GM19099 (cell line): ENCODE results near the gene PLEKHO1.
A peak's percentile ranks its signal among the peaks of the same experiment; 100 is the strongest.

Experiments used
- POLR2A ChIP-seq: IDR thresholded peaks from 3 replicates; pipeline ENCODE4 v1.6.1; 2011; ENCODE audit warnings: low read depth; ENCODE audit not compliant: insufficient read length; ENCODE audit errors: extremely low read depth

The PLEKHO1 gene

DNA sequence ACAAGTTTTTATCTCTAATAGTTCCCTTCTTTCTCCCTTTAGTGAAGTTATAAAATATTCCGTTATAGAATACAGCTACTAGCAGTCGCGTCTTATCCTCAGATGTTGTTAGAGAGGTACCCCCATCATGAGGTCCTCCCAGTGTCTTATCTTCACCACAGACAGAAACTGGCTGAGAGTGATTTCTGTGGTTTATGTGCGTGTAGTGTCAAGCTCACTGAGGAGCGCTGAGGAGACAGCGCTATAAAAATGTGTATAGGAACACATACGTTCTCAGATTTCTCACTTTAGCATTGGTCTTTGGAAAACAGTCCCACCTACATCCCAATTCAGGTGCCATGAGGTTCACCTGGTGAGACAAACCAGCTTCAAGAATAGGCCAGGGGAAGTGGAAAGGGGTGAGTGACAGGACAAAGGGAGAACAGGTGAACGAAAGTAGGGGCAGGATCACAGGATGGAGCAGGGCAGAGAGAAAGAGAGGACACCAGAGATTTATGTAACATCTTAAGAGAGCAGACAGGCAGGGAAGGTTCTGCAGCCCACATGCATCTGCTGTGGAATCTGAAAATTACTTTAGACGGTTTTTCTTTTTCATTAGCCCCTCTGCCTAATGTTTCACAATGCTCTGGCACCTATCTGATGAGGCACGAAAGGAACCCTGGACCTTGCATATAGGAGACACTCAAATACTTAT lies 2.7 kb upstream of the PLEKHO1 start:
- no peak for TF ChIP-seq POLR2A

DNA sequence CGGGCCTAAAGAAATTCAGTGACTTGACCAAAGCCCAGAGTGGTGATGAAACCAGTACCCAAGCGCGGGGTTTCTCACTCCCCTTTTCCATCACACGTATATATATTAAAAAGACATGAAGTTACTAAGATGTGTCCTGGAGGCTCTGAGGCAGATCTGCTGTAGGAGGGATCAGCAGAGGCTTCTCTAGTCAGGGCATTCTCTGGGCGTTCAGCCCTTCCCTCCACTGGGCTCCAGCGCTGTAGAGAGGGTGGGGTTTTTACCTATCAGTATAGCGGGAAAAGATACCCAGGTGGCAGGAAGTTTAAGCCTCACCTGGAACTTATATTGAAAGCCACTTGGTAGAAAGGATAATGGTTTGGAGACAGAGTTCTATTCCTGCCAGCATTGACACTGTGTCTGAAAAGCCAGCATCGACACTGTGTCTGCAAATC lies 862 bp upstream of the PLEKHO1 start:
- TF ChIP-seq POLR2A, result no peak

DNA sequence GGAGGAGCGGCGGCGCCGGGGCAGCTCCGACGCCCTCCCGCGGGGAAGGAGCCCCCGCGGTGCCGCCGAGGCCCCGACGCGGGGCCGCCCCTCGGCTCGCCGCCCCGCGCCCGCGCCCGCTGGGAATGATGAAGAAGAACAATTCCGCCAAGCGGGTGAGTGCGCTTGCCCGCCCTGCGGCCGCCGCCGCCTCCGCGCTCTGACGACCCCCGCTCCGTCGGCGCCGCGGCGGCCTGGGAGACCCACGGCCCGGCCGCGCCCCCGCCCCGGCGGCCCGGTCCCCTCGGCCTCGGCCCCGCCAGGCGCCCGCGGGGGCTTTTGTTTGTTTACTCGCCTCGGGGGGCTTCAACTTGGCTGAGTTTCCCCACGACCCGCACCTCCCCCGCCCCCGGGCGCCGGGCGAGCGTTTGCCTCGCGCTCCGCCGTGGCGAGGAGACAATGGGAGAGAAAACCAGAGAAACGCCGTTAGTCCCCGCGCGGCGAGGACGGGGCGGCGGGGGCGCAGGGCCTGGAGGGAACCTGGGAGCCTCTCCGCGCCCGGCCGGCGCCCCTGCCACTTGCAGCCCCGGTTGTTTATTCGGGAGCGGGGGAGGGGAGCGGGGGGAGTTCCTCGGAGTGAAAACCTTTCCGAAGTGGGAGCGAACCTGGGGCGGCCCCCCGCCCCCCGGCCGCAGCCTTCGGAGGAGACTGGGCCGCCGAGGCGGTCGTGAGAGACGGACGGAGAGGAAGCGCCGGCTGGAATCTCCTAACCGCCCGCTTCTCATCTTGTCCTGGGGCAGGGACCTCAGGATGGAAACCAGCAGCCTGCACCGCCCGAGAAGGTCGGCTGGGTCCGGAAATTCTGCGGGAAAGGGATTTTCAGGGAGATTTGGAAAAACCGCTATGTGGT lies 661 bp downstream of the PLEKHO1 start:
- TF ChIP-seq POLR2A, result peak; percentile 28

DNA sequence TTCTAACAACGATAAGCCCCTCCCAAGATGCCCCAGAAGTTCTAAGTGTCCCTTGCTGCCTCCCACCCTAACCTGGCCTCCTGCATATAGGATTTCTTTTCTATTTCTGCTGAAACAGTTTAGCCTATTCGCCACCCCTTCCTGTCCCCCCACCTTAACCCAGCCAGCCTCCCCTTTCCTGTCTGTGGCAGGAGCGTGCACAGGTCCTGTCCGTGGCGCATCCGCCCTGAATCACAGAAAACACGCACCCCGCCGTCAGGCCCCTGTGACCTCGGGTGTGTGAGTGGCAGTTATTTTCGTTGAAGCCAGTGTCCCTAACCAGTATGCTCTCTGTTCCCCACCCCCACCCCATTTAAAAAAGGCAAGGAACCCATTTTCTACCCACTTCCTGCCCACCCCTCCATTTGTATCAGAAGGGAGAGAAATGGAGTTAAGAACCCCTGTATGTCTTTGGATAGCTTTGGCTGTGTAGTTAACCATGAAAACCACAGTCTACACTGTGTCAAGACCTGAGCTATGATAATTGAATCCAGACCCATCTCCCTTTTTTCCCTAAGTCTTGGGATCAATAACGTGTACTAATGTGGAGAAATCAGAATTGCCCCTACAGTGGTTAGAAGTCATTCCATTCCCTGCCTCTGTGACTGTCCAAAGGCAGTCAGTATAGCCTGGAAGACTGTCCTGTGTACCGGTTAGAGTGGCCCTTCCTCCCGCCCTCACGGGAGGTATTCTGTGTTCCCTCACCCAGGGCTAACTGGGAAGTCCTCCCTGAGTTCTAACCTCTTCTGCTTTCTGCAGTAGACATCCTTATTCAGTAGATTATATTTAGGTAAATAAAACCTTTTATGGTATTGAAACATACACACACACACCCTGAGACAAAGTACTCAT lies 1.8 kb downstream of the PLEKHO1 start:
- TF ChIP-seq POLR2A, result peak; percentile 70

DNA sequence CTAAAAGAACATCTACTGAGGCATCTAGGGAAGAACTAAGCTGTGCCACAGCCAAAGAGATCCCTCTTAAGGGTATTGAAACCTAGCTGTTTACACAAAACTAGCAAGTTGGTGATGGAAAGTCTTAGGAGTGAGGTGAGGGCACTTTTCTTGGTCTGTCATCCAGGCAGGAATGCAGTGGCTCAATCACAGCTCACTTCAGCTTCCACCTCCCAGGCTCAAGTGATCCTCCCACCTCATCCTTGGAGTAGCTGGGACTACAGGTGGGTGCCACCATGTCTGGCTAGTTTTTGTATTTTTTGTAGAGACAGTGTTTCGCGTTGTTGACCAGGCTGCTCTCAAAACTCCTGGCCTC lies 2.4 kb downstream of the PLEKHO1 start:
- TF ChIP-seq POLR2A, result no peak

DNA sequence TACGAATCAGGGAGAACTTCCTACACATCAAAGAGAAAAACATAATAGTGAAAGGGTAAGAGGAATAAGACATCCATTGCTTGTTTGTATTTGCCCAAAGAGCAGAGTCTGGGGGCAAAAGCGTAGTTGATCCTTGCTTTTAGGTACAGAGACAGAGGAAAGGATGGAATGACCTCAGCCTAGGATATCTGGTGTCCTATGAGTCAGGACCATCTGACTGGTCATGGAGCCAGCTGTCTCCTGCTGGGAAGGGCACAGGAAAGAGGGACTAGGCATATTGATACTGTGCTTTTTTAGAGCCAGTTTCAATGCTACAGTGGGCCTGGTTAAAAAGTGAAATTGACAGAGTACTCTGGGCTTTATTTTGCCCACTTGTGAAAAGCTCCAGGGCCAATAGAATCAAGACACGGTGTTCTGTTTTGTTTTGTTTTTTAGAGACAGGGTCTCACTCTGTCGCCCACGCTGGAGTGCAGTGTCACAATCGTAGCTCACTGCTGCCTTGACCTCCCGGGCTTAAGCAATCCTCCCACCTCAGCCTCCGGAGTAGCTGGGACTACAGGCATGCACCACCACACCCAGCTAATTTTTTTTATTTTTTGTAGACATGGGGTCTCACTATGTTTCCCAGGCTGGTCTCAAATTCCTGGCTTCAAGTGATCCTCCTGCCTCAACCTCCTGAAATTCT lies 3.2 kb downstream of the PLEKHO1 start:
- TF ChIP-seq POLR2A, result peak; percentile 19

DNA sequence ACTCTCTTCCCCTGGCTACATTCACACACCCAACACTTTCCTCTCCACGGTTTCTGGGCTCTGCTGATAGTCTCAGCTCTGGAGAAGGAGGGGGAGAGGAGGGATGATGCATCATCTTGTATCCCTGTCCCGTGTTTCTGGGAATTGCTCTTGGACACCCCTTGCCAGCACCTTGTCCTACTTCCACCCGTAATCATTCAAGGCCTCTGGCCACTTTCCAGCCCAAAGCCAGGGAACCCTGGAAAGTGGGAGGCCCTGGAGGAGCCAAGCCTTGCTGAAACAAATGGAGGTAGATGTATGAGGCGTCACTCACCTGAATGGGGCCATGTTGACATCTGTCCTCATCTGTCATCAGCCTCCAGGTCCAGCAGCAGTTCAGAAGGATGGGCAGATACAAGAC lies 4.4 kb downstream of the PLEKHO1 start:
- TF ChIP-seq POLR2A, result peak; percentile 35

DNA sequence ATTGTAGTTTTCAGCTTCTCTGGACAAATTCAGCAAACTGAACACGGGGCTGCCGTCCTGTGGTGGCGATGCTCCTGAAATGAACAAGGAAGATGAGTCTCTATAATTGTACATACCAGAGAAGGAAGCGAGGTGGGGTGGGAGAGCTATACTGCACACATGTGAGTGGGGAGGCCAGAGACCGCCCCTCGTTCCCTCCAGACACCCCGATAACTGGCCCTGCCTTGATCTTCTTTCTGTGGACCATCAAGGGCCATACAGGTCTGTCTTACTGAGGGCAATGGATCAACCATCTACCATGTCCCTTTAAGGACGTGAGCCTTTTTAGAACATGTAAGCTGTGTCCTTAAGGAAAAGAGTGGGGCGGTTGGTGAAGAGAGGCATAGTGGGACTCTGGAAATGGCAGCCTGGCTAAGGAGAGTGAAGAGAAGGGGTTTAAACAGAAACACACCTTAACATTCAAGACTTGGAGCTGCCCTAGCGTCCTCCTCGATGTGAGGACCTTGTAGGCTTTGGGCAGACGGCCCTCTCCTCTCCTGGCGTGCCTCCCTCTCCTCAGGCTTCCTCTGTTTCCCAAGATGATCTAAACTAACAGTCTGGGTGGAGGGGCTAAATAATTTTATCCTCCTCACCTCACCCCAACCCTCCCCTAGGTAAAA lies 5.8 kb downstream of the PLEKHO1 start:
- TF ChIP-seq POLR2A, result no peak

DNA sequence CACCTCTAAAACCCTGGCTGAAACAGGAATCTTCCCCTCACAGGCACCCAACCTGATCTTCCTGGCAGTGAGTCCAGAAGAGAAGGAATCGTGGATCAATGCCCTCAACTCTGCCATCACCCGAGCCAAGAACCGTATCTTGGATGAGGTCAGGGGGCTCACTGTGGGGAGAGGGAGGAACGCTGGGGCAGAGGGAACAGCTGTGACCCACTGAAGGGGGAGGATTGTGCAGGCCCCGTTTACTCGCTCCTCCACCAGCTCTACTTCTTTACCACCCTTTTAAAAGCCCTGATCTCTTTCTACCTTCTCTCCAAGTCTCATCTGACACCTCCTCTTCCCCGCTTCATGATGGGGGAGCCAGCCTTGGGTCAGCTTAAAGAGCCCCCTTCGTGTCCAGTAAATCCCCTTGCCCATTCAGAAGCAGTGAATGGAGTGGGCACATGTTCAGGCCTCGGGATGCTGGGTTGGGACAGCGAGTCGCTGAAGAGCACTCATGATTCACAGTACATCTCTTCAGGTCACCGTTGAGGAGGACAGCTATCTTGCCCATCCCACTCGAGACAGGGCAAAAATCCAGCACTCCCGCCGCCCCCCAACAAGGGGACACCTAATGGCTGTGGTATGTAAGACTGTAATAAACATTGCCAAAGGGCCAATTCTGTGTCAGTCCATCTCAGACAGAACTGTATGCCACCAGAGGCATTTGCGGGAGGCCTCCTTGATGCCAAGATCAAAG lies 7.3 kb downstream of the PLEKHO1 start:
- no peak for TF ChIP-seq POLR2A

DNA sequence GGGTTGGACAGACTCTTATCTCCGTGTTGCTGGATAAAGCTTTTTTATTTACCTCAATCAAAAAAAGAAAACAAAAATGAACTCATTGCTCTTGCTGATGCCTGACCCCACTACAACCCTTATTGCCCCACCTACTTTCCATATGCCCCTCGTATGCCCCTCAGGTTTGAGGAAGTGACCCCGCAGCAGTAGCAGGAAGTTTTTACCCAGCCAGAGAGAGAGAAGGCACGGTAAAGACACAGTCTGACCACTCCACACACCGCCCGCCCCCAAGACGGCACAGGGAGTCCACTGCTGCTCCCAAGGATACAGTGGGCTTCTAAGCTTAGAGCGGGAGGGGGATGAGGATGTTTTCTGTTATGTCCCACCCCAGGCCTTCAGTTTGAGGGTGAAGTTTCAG lies 9.8 kb downstream of the PLEKHO1 start:
- peak; percentile 68 for TF ChIP-seq POLR2A

DNA sequence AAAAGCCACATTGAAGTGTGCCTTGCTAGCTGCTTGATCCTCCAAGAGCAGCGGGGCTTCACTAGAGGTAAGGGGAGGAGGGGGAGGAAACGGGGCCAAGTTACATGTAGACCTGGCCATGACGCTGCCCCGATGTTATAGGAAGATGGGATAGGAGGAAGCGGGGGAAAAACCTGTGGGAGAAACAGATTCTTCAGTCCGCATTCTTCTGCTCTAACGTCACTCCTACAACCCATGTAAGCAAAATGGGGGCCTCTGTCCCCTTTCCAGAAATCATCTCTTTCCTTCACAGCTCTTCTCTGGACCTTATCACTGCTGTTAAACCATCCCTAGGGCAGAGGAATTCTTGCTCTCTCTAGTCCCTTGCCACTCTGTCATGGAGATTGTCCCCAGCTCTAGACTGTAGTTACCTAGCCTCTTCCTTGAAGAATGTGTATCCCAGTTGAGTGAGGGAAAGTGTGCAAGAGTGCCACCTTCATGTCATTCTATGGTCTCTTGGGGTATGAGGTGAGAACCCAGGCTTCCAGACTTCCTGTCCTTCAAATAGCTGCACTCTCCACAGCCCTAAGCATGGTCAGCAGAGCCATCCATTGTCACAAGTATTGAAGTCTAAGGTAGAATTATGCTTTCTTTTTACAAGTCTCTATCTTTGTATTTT lies 11.4 kb downstream of the PLEKHO1 start:
- TF ChIP-seq POLR2A, result no peak

DNA sequence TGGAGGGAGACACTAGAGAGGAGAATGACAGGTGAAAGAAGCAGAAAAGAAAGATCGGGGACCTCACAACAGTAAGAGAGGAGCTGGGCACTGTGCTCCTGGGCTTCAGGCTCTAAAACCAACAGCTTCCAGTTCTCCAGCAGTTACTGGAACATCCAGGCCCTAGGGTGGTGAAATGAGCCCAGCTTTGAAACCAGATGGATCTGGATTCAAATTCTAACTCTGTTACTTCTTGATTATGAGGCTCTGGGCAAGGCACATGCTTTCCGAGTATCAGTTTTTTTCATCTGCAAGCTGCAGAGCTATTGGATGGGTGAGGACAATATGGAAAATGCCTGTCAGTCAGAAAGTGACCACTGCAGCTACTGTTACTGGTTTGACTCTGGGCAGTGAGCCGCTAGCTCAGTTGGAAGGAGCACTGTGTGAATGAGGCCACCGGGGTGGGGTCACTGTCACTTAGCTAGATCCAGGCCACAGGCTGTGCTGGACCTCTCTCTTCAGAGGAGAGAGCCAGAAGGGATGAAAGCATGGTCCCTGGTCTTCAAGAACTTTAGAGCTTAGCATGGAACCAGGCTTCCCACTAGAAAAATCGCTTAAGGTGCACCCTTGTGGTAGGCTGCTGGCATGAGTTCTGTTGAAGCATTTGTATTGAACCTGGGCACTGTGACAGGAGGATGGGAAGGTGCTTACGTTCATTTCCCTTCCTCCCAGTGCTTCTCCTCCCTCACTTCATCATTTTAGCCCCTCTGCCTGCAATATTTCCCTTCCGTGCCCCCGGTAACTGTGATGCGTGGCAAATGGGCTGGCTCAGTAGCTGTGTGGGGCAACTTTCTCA lies 12.2 kb downstream of the PLEKHO1 start:
- peak; percentile 65 for TF ChIP-seq POLR2A
